GM19025 (cell line): ENCODE data around the gene SEBOX.

Experiments used
- ATAC-seq: cut with Tn5 transposase; IDR thresholded peaks from one replicate; pipeline ENCODE4 v1.9.1; 2021; ENCODE audit warnings: mild to moderate bottlenecking, low read depth, moderate library complexity; ENCODE audit not compliant: unreplicated experiment

The SEBOX gene, protein sequence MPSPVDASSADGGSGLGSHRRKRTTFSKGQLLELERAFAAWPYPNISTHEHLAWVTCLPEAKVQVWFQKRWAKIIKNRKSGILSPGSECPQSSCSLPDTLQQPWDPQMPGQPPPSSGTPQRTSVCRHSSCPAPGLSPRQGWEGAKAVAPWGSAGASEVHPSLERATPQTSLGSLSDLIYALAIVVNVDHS

DNA sequence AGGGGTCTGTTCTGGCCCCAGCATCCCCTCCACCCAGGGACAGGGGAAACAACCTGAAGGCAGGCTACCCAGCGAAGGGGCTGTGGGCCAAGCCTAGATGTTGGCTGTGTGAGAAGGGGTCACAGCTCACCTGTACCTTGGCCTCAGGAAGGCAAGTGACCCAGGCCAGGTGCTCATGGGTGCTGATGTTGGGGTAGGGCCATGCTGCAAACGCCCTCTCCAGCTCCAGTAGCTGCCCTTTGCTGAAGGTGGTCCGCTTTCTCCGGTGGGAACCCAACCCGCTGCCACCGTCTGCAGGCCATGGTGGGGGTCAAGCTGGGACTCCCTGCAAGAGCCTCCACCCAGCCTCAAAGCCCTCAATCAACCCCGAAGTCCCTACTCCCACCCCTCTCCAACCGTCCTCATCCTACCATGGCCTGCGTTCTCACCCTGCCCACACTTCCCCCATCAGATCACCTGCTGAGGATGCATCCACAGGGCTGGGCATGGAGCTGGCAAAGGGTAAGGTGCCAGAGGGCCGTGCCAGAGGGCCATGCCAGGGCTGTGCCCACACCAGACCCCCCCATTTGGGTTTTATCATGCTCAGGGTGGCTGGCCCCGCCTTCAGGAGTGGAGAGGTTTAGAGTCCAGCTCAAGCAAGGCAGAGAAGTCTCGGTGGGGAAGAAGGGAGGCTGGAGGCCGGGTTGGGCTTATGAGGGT lies at the start of gene SEBOX:
SEBOX (minus strand) TSS at position 535 of the 699 bp plus-strand sequence; CDS start at position 487, 48 bp downstream.
- no peak for ATAC-seq

- no peak for ATAC-seq
Measured at GRCh38 chr17:28413804-28414203, 48.8 kb upstream of the SEBOX start.

DNA sequence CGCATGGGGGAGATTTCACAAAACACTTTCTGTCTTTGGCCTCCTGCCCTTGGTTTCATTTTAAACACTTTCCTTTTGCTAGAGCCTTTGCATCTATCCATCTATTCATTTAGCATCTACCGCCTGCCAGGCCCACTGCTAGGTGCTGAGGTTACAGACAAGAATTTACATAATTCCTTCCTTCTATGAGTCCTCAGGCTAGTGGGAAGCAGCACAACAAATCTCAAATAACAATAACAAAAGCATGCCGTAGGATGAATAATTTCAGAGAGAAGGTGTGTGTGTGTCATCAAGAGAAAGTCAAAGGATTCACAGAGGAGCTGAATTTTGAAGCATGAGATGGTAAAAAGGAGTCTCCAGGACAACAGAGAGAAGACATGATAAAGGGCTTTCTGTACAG lies 47.1 kb upstream of the SEBOX start:
- no peak for ATAC-seq

DNA sequence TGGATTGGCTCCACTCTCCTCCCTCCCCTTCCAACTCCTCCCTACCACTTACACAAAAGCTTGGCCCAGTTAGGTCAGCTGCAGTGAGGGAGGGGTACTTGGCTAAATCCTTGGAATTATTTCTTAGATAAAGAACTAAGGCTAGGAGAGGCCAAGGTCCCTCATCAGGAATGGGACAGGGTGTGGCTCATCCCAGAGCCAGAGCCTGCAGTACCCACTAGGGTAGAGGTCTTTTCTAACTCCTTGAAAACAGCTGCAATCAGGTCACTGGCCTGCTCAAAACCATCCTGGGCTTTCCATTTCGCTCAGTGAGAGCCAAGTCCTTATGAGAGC lies 42.9 kb upstream of the SEBOX start:
- no peak for ATAC-seq

DNA sequence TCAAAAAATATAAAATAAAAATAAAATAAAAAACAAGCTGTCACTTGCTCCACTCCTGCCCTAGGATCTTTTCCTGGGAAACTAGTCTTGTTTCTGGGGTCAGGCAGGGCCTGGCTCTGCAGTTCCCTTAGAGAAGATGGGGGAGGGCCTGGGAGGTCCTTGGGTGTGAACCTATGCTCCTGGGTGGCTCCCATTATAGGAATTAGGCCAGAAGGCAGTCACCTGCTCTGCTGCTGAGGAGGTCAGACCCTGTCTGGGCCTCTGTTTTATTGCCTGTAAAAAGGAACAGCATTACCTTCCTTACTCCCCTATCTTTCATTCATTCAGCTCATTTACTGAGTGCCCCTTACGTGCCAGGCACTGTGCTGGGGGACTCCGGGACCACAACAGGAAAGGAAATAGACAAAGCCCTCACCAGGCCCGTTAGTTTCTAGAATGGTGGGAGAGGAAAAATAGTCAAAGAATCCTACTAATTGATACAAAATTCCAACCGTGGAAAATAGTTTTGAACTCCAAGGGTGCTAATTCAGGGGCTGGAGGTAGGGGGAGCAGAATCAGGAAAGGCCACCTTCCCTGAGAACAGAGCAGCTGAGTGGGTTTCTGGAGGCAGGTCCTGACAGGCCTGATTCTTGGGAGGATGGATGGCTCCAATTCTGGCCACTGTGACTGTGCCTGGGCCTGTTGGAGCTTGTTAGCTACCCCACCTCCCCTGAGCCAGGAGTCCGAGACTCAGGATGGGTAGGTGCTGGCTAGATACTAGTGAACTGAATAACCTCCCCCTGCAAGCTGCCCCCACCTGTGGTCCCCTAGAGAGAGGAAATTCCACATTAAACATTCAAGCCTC lies 42.4 kb upstream of the SEBOX start:
- no peak for ATAC-seq

DNA sequence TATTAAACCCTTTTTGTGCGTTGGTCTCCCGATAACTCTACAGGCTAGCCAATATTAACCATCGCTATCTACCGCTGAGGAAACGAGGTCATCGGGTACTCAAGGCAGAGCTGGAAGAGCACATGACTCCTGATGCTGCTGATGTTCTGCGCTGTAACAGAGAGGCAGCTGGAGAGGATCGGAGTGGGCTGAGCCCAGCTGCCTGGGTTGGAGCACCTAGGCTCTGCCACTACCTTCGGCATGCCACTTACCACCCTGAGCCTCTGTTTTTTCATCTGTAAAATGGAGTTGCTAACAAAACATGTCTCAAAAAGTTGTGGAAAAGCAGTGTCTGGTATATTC lies 41.4 kb upstream of the SEBOX start:
- ATAC-seq = no peak

DNA sequence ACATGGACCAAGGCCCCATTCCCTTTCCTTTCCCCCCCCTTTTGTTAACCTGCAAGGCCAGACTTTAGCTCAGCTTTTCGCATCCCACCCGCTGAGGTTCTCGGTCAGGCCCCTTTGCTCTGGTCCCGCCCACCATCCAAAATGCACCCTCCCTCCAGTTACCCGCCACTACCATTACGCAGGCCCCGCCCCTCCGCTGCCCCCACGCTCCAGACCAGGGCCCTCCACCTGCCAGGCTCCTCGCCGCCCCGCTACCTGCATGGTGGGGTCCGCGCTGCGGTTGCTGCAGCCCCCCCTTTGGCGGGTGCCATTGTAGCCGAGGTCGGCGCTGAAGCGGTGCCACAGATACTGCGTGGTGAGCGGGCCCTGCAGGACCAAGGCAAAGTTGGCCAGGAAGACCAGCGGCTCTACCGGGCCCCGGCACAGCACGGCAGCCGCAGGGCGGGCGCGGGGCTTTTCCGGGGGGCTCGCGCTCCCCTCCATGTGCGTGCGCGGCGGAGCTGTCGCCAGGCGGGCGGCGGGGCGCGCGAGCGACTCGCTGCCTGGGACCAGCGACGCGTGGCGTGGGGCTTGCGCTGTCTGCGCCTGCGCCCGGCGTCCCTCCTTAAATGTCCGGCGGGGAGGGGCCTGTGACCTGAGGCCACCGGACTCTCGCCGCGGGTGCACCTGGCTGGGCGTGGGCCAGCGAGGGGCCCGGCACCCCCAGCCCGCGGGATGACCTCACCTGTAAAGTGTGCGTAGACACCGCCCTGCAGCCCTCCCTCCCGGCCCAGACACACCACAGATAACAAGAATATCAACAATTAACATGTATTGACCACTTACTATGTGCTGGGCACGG lies 40.9 kb upstream of the SEBOX start, which contains the start of gene SLC46A1:
SLC46A1 (minus strand) TSS at position 581 of the 841 bp plus-strand sequence; CDS start at position 483, 98 bp downstream.
- ATAC-seq = peak; percentile 82

GRCh38 chr17:28404812-28405570 lies 40.0 kb upstream of the SEBOX start:
- ATAC-seq = no peak

DNA sequence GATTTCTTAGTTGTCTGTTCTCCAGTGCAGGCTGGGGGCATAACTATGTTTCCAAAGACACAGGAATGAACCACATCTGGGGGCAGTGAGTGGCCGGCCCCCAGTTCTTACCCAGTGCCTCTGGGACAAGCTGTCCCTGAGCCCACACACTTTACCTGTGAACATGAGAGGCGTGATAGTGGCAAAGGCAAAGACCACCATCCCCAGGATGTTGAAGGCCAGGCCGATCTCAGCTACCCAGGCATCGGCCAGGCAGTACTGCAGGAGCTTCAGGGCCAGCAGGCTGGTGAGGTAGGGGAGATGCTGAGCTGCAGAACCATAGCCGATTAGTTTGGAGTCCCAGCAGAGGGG lies 39.4 kb upstream of the SEBOX start:
- no peak for ATAC-seq

DNA sequence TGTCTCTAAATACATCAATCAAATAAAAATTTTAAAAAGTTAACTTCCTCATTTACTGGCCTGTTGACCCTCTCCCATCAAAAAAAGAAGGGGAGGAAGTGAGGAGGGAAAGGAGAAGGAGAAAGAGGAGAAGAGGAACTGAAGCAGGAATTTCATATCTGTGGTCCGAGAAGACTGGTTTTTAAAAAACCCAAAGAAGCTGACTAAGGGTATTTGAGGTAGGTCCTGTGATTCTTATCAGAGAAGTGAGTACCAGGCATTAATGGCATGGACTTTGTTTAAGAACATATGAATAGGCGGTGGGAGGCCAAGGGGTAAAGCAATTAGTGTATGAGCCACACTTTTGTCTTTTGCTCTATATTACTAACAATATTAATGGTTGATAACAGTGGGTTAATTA lies 39.0 kb upstream of the SEBOX start:
- no peak for ATAC-seq

DNA sequence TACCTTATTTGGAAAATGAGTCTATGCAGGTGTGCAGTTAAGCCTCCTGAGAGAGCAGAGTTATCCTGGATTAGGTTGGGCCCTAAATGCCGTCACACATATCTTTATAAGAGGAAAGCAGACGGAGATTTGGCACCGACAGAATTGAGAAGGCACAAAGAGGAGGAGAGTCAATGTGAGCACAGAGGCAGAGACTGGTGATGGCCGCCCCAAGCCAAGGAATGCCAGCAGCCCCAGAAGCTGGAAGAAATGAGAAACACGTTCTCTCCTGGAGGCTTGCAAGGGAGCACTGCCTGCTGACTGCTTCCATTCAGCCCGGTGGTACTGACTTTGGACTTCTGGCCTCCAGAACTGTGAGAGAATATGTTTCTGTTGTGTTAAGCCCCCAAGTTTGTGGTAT lies 37.8 kb upstream of the SEBOX start:
- no peak for ATAC-seq

DNA sequence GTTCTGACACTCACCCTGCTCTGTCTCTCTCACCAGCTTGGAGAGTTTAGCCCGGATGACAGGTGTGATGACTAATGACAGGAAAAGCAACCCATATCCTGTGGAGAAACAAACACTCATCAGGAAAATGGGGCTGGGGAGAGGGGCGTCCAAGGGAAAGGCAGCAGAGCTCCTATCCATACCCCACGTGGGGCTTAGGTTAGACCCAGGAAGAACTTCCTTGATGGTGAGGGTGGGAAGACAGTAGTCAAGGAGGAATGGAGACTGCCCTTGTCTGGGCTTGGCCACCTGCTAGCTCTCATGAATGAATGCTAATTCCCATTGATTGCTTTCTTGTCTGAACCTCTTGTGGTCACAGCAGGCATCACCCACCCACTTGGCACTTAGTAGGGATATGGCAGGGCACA lies 37.2 kb upstream of the SEBOX start:
- ATAC-seq = no peak

- ATAC-seq = no peak
Measured at GRCh38 chr17:28399808-28400207, 34.8 kb upstream of the SEBOX start.

DNA sequence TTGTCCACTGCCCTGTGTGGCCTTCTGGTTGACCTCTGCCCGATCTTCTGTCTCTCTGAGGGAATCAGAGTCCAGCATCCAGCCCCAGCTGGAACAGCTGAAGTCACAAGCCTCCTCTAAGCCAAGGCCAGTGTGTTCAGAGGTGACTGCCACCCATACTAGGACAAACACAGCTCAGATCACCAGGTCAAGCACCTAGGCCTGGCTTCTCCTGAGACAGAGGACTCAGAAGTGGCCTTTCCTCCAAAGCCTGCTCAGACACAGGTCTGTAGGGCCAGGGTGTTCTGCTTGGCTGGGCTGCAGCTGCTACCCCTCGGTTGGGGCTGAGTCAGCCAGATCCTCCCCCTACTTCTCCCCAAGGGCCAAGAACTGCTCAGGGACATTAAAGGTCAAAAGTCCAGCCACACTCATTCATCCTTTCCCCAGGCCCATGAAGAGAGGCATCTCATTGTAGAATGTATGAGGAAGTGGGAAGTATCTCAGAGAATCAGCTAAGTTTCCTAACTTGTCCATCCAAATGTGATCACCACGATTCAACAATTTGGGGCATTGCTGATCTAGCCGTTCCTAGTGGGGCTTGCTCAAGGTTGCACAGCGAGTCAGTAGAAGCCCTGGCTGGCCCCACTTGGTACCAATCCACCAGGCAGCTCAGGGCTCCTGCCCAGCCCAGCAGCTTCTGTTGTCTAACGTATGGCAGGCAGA lies 33.4 kb upstream of the SEBOX start:
- ATAC-seq = no peak

GRCh38 chr17:28397687-28398279 lies 32.8 kb upstream of the SEBOX start:
- ATAC-seq = no peak

DNA sequence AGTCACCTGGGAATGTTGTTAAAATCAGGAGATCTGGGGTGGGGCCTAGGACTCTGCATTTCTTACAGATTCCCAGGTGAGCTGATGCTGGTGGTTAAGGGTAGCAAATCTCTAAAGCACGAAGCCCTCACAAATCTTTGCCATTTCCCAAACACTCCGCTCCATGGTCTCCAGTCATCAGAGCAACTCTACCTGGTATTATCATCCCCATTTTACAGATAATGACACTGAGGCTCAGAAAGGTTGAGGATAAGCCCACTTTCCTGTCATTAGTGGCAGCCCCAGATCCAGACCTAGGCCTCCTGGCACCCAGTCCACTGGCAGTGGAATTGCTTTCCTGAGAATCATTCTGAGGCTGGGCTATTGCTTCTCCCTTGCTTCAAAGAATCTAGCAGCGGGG lies 32.3 kb upstream of the SEBOX start:
- ATAC-seq = no peak

GRCh38 chr17:28396635-28397239 lies 31.7 kb upstream of the SEBOX start:
- no peak for ATAC-seq

- ATAC-seq = no peak
Measured at GRCh38 chr17:28395968-28396367, 31.0 kb upstream of the SEBOX start.

GRCh38 chr17:28395426-28395825 lies 30.4 kb upstream of the SEBOX start:
- no peak for ATAC-seq
